Activated effector memory CD4-positive, alpha-beta T cell treated with Interleukin-2 at 50 U/mL for 16 hours (primary cell): ENCODE results near the gene CSTF2T.
"Not testable (repeated sequence)": the region's sequence is repeated elsewhere in the genome, so short reads cannot be mapped to it uniquely, and the experiment has no call there.

Experiments
- DNase-seq: peaks from one replicate; pipeline ENCODE4 v3.0.0-alpha.2; 2020

The CSTF2T gene

GRCh38 chr10:51696251-51696650 lies 3.1 kb downstream of the CSTF2T start:
- no peak for DNase-seq

GRCh38 chr10:51694086-51694768 lies 5.2 kb downstream of the CSTF2T start:
- no peak for DNase-seq

DNA sequence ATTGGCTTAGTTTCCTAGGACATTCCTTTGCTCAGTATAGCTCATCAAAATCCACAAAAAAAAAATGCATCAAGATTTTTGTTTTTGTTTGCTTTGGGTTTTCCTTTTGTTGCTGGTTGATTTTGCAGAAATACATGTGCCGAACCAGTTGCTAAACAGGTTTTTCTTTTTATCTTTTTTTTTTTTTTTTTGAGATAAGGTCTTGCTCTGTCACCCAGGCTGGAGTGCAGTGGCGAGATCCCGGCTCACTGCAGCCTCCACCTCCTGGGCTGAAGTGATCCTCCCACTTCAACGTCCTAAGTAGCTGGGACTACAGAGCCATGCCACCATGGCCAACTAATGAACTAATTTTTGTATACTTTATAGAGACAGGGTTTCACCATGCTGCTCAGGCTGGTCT lies 8.3 kb downstream of the CSTF2T start:
- DNase-seq: no peak

- no peak for DNase-seq
Observed at GRCh38 chr10:51689536-51689935, 9.9 kb downstream of the CSTF2T start.

GRCh38 chr10:51688826-51689225 lies 10.6 kb downstream of the CSTF2T start:
- DNase-seq: not testable (repeated sequence)

- DNase-seq: no peak
Observed at GRCh38 chr10:51687296-51687695, 12.1 kb downstream of the CSTF2T start.

DNA sequence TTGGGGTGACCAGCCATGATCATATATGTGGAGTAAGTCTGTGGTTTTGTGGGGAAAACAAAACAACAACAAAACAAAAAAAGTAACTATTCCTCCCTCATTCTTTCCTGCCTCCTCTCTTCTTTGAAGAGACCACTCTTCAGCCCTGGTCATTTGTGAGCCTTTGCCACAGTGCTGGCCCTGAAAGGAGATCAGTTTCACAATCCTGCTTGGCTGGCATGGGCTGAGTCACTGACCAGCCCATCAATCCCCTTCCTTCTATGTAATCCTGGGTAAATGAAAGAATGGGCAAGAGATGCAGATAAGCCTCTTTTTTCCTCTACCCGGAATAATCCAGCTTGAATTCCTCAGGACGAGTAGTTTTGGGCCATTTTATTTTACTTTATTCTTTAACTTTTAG lies 13.6 kb downstream of the CSTF2T start:
- no peak for DNase-seq

DNA sequence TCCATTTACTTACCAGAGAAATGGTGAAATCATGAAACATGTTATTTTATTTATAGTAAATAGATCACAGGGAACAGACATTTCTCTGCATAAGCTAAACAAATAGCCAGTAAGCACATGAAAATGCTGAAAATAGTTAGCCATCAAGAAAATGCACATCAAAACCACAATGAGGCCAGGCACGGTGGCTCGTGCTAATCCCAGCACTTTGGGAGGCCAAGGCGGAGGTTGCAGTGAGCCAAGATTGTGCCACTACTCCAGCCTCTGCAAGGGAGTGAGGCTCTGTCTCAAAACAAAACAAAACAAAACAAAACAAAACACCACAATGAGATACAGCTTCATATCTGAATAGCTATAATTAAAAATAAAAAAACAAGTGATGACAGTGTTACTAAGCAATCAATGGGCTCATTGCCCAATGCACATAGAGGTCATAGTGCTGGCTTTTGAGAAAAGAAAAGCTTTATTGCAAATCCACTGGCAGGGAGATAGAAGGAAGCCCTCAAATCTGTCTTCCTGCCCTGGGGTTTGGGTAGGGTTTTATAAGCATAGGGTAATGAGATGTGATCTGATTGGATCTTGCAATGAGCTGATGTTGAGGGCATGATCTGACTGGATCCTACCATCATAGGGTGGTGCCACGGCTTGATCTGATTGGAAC lies 16.2 kb downstream of the CSTF2T start:
- DNase-seq: no peak

GRCh38 chr10:51679841-51680240 lies 19.6 kb downstream of the CSTF2T start:
- DNase-seq: no peak

GRCh38 chr10:51675088-51675487 lies 24.3 kb downstream of the CSTF2T start:
- no peak for DNase-seq

DNA sequence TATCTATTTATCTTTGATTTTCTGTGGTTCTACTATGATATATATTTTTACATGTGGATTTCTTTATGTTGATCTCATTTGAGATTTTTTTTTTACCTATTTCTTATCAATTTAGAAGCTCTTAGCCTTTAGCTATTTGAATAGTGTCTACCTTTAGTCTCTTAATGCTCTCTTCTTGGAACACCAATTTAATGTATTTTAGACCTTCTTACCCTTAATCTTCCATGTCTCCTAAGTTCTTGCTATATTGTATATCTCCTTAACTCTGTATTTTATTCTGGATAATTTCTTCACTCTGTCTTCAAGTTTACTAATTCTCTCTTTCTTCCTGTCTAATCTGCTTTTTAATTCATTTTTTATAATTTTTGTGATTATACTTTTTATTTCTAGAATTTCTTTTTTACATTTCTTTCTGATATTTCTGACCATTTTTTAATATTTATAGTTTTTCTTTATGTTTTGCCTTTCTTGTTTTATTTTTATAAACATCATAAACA lies 27.3 kb downstream of the CSTF2T start:
- DNase-seq: no peak

DNA sequence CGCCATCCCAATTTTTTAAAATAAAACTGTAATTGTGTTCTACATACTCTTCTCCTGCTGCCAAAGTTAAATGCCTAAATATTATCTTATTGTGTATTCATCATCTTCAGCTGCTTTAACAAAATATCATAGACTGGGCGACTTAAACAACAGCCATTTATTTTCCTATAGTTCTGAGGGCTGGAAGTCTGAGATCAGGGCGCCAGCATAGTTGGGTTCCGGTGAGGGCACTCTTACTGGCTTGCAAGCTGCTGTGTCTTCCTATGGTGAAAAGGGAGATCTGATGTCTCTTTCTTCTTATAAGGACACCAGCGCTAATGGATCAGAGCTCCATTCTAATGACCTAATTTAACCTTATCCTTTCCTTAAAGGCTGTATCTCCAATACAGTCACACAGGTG lies 30.4 kb downstream of the CSTF2T start:
- no peak for DNase-seq

- no peak for DNase-seq
Observed at GRCh38 chr10:51668336-51668689, 31.1 kb downstream of the CSTF2T start.

- DNase-seq: no peak
Observed at GRCh38 chr10:51667678-51668335, 31.6 kb downstream of the CSTF2T start.

DNA sequence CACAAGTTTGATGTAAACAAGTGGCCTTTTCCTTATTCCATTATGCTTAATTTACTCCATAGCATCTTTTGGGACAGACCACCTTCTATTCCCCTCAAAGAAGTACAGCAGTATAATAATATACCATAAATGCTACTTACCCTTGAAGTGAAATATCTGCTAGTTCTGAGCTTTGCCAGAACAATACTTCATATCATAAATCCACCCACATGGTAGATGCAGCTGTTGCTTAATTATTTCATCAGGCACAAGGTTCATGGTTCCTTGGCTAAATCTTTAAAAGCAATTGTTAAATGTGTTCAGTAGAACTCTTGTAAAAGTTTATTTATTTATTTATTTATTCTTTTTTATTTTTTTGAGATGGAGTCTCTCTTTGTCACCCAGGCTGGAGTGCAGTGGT lies 32.9 kb downstream of the CSTF2T start:
- no peak for DNase-seq

DNA sequence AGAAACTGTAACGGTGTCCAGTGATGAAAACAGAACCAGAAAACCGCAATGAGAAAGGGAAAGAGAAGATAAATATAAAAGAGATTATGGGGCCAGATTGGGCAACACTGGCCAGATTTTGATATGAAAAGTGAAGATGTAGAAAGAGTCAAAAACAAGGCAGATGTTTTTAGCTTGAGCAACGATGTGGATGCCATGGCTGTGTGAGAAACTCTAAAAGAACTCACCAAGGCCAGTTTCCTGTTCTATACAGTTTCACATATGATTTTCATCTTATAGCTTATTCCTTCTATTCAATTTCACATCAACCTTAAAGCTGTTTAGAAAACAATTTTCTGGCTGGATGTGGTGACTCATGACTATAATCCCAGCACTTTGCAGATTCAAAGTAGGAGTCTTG lies 36.3 kb downstream of the CSTF2T start:
- no peak for DNase-seq

GRCh38 chr10:51659344-51659743 lies 40.1 kb downstream of the CSTF2T start:
- DNase-seq: no peak

DNA sequence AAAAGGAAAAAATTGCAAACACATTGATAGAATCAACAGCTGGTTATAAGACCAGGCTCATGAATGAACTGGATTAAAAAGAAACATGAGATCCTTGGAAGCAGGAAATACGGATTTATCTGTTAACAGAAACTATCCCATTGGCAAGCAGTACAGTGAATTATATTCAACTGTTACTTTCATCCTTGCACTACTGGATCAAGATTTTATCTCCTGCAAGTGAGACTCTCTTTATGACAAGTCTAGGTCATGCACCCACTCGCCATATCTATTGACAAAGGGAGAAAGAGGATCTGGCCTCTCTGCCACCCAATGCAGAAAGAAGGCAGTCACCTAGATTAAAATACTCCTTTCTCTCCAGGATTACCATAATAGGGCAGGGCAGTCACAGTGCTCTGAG lies 41.4 kb downstream of the CSTF2T start:
- no peak for DNase-seq

GRCh38 chr10:51656503-51656902 lies 42.9 kb downstream of the CSTF2T start:
- no peak for DNase-seq

DNA sequence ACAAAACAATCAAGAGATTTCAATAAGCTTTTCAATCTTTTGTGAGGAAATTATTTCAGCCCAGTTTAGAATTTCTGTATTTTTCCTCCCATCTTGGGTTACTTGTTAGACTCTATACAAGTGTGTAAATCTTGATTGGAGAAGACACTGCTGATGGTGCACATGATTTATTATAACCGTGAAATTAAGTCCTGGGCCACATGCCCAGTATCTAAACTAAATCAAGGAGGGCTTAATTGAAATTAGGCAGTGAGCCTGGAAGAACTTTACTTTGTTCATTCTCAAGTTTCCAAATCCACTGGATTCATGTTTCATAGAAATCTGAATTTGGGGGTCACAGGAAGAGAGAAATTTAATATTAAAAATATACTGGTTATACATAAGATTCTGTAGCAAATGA lies 44.5 kb downstream of the CSTF2T start:
- DNase-seq: no peak

- no peak for DNase-seq
Observed at GRCh38 chr10:51653025-51653424, 46.4 kb downstream of the CSTF2T start.

DNA sequence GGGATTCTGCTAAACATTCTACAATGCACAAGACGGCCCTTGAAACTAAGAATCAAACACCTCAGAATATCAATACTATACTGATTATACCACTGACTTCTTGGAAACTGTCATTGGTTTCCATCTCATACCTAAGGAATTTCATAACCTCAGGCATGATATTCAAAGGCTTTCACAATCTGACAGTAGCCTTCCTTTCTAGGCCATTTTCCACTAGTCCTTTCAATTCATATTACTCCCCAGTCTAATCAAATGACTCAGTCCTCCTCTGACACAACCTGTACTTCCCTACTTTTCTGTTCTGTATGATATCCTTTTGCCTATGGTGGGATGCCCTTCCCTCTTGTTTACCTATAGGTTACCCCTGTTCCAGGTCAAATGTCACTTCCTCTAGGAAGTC lies 48.3 kb downstream of the CSTF2T start:
- no peak for DNase-seq

DNA sequence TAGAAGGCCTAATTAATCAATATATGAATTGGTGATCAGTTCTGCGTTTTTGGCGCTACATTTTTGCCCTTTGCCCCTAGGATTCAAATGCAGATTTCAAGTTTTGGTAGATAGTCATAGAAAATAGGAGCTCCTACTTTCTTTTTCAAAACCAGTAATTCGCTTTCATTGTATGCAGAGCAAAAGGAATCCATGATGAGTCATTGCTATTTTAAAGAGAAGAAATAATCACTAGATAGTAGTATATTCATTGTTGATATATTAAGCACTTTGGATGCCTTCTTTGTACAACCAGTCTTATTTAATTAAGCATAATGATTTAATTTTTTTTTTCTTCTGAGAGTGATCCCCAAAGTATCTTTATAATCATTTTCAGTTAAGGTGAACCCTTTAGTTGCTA lies 50.3 kb downstream of the CSTF2T start:
- no peak for DNase-seq
